Parathyroid adenoma (tissue), 2 donors: ENCODE results near the gene WNT9B.

Experiments
- H2AFZ ChIP-seq: fragments of 300-600 bp; sonication (generic); one replicate; pipeline ENCODE4 v1.7.0; 2017; ENCODE audit warnings: antibody characterized with exemption, mild to moderate bottlenecking
- H3K27ac ChIP-seq: fragments of 300-600 bp; sonication (generic); one replicate; pipeline ENCODE4 v1.7.0; 2017
- H3K27me3 ChIP-seq: fragments of 300-600 bp; sonication (generic); one replicate; pipeline ENCODE4 v1.7.0; 2017; ENCODE audit warnings: low read length; ENCODE audit not compliant: control insufficient read depth, insufficient read depth
- H3K36me3 ChIP-seq: fragments of 300-600 bp; sonication (generic); one replicate; pipeline ENCODE4 v1.7.0; 2017; ENCODE audit warnings: low read length; ENCODE audit not compliant: control insufficient read depth, insufficient read depth
- H3K4me1 ChIP-seq: fragments of 300-600 bp; sonication (generic); one replicate; pipeline ENCODE4 v1.7.0; 2017; ENCODE audit warnings: control low read depth
- H3K4me2 ChIP-seq: fragments of 300-600 bp; sonication (generic); one replicate; pipeline ENCODE4 v1.7.0; 2017; ENCODE audit warnings: low read length
- H3K4me3 ChIP-seq: fragments of 300-600 bp; sonication (generic); one replicate; pipeline ENCODE4 v1.7.0; 2017; ENCODE audit warnings: low read depth, low read length
- H3K79me2 ChIP-seq: fragments of 300-600 bp; sonication (generic); one replicate; pipeline ENCODE4 v1.7.0; 2017; ENCODE audit warnings: control low read depth
- H3K9ac ChIP-seq: fragments of 300-600 bp; sonication (generic); one replicate; pipeline ENCODE4 v1.7.0; 2017; ENCODE audit warnings: mild to moderate bottlenecking
- H3K9me3 ChIP-seq: fragments of 300-600 bp; sonication (generic); one replicate; pipeline ENCODE4 v1.7.0; 2017; ENCODE audit warnings: low read length; ENCODE audit not compliant: control insufficient read depth
- CTCF ChIP-seq: fragments of 300-600 bp; sonication (generic); IDR thresholded peaks from one replicate; pipeline ENCODE4 v1.7.0; 2017; ENCODE audit warnings: antibody characterized with exemption, mild to moderate bottlenecking
- donor health status: primary hyperparathyroidism.

The WNT9B gene

DNA sequence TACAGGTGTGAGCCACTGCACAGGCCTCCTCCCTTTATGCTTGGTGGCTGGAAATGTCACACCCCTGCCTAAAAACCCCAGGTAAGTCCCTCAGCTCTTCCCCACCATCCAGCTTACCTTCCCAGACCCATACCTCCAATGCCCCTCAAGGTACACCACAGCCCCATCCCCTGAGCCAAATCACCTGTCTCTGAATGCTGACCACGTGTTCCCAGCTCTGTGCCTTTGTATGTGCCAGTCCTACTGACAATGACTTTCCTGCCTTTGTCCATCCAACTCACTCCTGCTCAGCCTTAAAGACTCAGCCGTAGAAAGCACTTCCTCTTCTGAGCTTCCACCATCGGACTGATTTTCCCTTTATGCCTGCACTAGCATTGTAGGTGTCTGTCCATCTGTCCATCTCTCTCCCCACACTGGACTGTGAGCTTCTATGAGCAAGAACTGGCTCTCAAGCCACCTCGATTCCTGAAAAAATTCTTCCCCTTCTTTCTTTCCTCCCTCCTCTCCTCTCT is 40.9 kb downstream of the WNT9B start:
- Histone ChIP-seq H3K9me3 (no peaks in the 10 kb centered on the region), H2AFZ (no peak overlapping the region), H3K9ac (no peak overlapping the region), H3K27me3 (no peaks in the 10 kb centered on the region), H3K4me1 (no peaks in the 10 kb centered on the region), H3K79me2 (no peaks in the 10 kb centered on the region), H3K4me2 (no peak overlapping the region), H3K4me3 (no peak overlapping the region), H3K36me3 (no peaks in the 10 kb centered on the region), H3K27ac (no peak overlapping the region)
- no peak for TF ChIP-seq CTCF

DNA sequence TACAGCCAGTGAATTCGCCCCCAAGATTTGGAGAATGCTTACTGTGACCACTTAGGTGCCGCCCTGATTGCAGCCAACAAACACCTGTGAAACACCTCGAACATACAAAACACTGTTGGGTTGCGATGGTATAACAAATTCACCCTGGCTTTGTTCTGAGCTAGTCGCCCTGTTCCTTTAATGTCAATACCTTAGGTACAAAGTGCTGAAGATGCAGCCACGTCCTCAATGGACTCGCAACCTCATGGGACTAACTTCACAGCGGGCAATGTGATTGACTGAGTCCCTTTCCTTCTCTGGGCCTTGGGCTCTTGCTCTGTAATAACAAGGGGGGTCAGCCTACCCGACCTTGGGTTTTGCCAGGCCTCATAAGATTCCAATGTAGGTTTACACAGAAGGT is 42.6 kb downstream of the WNT9B start:
- H3K79me2 ChIP-seq: no peaks in the 10 kb centered on the region
- H3K9me3 ChIP-seq: no peaks in the 10 kb centered on the region
- H3K4me3 ChIP-seq: no peak overlapping the region
- no peaks in the 10 kb centered on the region for H3K4me1 ChIP-seq
- no peak for TF ChIP-seq CTCF
- H2AFZ ChIP-seq: no peak overlapping the region
- H3K36me3 ChIP-seq: no peaks in the 10 kb centered on the region
- H3K27me3 ChIP-seq: no peaks in the 10 kb centered on the region
- no peak overlapping the region for H3K27ac ChIP-seq
- no peak overlapping the region for H3K9ac ChIP-seq
- H3K4me2 ChIP-seq: no peak overlapping the region

- Histone ChIP-seq H3K4me1 (no peaks in the 10 kb centered on the region), H3K79me2 (no peaks in the 10 kb centered on the region), H3K27ac (no peak overlapping the region), H2AFZ (no peak overlapping the region), H3K4me3 (no peak overlapping the region), H3K36me3 (no peaks in the 10 kb centered on the region), H3K4me2 (no peak overlapping the region), H3K9me3 (no peaks in the 10 kb centered on the region), H3K9ac (no peak overlapping the region), H3K27me3 (no peaks in the 10 kb centered on the region)
- TF ChIP-seq CTCF: no peak
Observed at GRCh38 chr17:46894476-46895151, 43.2 kb downstream of the WNT9B start.

DNA sequence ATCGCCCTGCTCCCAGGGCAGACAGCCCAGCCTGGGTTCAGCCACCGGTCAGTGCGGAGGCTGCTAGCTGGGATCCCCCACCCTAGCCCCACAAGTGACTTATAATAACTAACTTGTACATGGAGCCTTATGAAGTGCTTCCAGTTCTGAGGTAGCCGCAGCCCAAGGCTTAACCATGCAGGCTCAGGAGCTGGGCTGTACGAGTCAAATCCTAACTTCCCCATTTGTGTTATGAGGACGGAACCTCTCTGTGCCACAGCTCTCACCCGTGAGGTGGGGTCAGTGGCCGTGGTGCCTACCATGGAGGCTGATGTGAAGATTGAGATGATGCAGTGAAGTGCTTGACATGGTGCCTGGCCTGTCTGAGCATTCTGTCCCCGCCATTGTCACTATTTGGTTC is 43.8 kb downstream of the WNT9B start:
- Histone ChIP-seq H3K27ac (no peak overlapping the region), H2AFZ (no peak overlapping the region), H3K4me3 (no peak overlapping the region), H3K79me2 (no peaks in the 10 kb centered on the region), H3K4me2 (no peak overlapping the region), H3K27me3 (no peaks in the 10 kb centered on the region), H3K4me1 (no peaks in the 10 kb centered on the region), H3K36me3 (no peaks in the 10 kb centered on the region), H3K9ac (no peak overlapping the region), H3K9me3 (no peaks in the 10 kb centered on the region)
- no peak for TF ChIP-seq CTCF

DNA sequence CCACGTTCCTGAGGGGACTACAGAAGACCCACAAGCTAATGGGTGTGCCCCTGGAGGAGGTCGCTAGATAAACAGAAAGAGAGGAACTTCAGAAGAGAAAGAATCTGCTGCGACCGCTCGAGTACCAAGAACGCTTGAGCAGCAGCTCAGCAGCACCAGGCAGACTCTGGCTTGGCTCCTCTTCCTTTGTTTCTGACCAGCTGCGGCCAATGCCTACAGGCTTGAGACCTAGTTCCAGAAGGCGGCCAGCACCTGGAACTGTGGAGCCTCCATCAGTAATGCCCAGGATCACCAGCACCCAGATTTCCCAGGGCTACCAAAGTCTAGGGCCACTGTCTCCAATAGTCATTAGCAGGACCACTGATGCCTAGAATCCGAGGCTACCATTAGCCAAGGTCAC is 45.6 kb downstream of the WNT9B start:
- TF ChIP-seq CTCF: no peak
- no peak overlapping the region for H3K27ac ChIP-seq

More for the DNA sequence above, 45.6 kb downstream of the WNT9B start:
- Histone ChIP-seq H3K36me3 (no peaks in the 10 kb centered on the region), H3K4me2 (no peak overlapping the region), H3K9ac (no peak overlapping the region), H3K4me1 (no peaks in the 10 kb centered on the region), H3K4me3 (no peak overlapping the region), H2AFZ (no peak overlapping the region), H3K27me3 (no peaks in the 10 kb centered on the region), H3K79me2 (no peaks in the 10 kb centered on the region), H3K9me3 (no peaks in the 10 kb centered on the region)
